22Rv1 (cell line): ENCODE measurements around the gene BEAN1.

Experiments used
- H3K27ac ChIP-seq: fragments of 450-650 bp; 2 replicates; pipeline ENCODE4 v1.5.1; 2017
- CTCF ChIP-seq: fragments of 450-650 bp; IDR thresholded peaks from 2 replicates; pipeline ENCODE4 v1.5.1; 2017; ENCODE audit warnings: mild to moderate bottlenecking
- ZFX ChIP-seq: fragments of 450-650 bp; IDR thresholded peaks from 2 replicates; pipeline ENCODE4 v1.6.1; 2017; ENCODE audit warnings: antibody characterized with exemption, borderline replicate concordance

BEAN1 gene

DNA sequence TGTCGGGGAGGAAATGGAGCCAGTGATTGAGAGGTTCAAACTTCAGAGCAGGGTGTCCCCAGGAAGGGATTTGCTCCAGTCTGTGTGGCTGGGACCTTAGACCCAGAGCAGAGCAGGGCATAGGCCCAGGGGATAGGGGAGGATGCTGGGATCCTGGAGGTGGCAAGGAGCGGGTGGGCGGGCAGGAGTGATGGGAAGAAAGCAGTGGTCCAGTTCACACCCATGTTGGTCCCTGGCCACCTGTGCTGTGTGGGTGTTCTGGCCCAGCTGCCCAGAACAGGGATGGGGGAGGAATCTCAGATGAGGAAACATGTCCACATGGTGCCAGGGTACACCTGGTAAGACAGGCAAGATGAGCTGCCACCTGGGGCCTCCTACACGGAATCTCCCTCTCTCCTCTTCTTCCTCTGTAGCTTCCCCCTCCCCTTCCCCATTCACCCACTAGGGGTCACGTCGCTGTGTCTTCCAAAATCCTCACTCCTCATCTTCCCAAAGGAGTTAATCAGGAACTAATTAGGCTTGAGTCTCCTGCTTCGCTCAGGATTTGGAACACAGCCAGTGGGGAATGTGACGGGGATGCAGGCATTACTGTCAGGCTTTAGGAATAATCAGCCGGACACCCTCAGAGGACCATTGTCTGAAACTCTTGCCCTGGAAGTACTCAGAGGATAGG, 2.3 kb downstream of the BEAN1 start:
- no peak overlapping the region for H3K27ac ChIP-seq
- TF ChIP-seq CTCF: no peak

DNA sequence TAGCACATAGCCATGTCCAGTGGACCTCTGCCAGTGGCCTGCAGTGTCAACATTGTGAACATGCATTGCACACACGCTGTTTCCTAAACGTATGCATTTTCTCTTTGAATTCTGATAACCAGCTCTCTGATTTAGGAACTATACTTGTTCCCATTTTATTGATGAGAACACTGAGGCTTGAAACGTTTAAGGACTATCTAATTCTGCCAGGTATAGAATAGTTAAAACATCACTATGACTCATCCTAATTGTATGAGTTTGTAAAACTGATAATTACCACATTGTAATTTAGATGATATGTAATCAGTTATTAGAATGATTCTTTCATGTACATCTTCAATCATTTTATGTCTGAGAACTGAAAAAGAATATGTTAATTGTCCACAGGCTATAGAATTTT, 3.1 kb downstream of the BEAN1 start:
- TF ChIP-seq CTCF (no peak), ZFX (no peak)

DNA sequence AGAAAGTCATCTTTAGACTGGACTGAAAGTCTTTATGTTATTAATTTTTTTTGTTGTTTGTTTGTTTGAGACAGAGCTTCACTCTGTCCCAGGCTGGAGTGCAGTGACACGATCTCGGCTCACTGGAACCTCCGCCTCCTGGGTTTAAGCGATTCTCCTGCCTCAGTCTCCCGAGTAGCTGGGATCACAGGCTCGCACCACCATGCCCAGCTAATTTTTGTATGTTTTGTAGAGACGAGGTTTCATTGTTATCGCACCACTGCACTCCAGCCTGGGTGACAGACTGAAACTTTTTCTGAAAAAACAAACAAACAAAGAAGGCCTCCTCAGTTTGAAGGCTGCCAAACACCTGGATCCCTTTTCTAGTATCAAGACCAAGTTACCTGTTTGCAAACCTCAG, 4.7 kb downstream of the BEAN1 start:
- H3K27ac ChIP-seq: no peak overlapping the region
- TF ChIP-seq ZFX (no peak), CTCF (no peak)

More for the DNA sequence above, 3.1 kb downstream of the BEAN1 start:
- no peak overlapping the region for H3K27ac ChIP-seq

- TF ChIP-seq CTCF (no peak), ZFX (no peak)
- H3K27ac ChIP-seq: no peak overlapping the region
Measured at GRCh38 chr16:66432429-66432828, 5.3 kb downstream of the BEAN1 start.

- no peak overlapping the region for H3K27ac ChIP-seq
- TF ChIP-seq CTCF (no peak), ZFX (no peak)
Measured at GRCh38 chr16:66434619-66435430, 7.7 kb downstream of the BEAN1 start.

- TF ChIP-seq CTCF (no peak), ZFX (no peak)
Measured at GRCh38 chr16:66435896-66436295, 8.8 kb downstream of the BEAN1 start.

DNA sequence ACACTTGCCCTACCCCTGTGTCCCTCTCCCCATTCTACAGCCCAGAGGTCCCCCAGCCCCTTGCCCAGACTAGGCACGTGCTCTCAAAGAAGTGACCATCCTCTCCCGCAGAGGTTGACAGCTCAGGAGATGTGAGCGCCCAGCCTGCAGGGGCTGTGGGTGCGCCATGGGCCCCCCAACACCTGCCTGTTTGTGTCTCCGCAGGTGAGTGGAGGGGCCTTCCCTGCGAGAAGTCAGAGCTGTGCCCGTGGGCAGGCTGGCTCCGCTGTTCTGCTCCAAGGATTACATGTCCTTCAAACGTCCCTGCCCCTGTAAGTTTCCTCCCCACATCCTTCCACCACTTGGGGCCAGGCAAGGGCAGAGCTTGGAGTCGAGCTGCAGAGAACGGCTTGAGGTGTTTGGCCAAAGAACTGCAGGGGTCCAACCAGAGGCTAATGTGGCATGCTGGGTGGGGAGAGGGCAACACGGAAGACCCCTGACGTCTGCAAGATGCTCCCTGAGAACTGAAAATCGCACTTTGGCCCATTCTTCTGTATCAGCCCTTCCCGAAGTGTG, 10.4 kb downstream of the BEAN1 start:
- H3K27ac ChIP-seq: no peak overlapping the region
- TF ChIP-seq CTCF (no peak), ZFX (no peak)

More at GRCh38 chr16:66435896-66436295, 8.8 kb downstream of the BEAN1 start:
- no peak overlapping the region for H3K27ac ChIP-seq
